ENCODE results near the gene DNAJB5.

DNA sequence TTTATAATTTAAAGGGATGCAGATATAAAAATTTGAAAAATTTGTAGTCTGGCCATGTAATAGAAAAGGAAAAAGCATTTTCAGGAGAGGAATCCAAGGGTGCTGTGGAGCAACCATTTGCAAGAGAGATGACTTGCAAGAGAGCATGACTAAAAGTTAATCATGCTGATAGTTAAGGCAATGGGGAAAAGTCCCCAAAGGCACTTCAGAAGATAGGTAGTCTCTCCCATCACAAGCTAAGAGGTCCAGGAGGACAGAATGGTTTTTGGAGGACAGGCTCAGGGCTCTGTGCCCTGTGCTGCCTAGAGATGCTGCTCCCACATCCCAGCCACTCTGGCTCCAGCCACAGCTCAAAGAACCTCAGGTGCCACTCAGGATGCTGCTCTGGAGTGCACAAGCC is 38.8 kb downstream of the DNAJB5 start:
- no peak for TF ChIP-seq FOXP2 (optimal IDR thresholded peaks at IDR 0.05; ENCODE audit: control extremely low read depth, extremely low read length, insufficient read depth)
- TF ChIP-seq POLR2AphosphoS5 (IDR thresholded peaks at IDR 0.05; ENCODE audit: borderline replicate concordance, low read depth, low read length) = no peak
- TF ChIP-seq EZH2 (IDR thresholded peaks at IDR 0.05) = no peak
